Measurements from ENCODE around the gene CRYBG3. TPM values are rescaled to one million over a fixed set of nuclear protein-coding genes. Genes with fewer than 3 reads are reported as not detected.

Gene CRYBG3
- total RNA-seq, 1 experiment from 2014 or later = 5.9 TPM

- H3K4ac ChIP-seq (ENCODE audit: low read depth, low read length) = no peak overlapping the region
- H2AFZ ChIP-seq (ENCODE audit: low read length) = no peak overlapping the region
- no peaks in the 10 kb centered on the region for H3K4me1 ChIP-seq (ENCODE audit: insufficient read depth, low read length)
- no peak for TF ChIP-seq CTCF (conservative IDR thresholded peaks at IDR 0.05)
- H3K56ac ChIP-seq (ENCODE audit: insufficient read length, low read depth, low read length) = no peak overlapping the region
- no peak for DNase-seq
- no peaks in the 10 kb centered on the region for H3K27me3 Mint-ChIP-seq (ENCODE audit: low read depth)
- H3T11ph ChIP-seq (ENCODE audit: low read length) = no peak overlapping the region
- H3K36me3 Mint-ChIP-seq (ENCODE audit: insufficient read depth in 1 of 3, low read depth in 3 of 3) = peaks cover 0 to 2% (median 0%) of the 10 kb centered on the region in 3 experiments; a peak in 4 of 7 replicates
- no peaks in the 10 kb centered on the region for H3K27me3 ChIP-seq (ENCODE audit: insufficient read depth, low read length)
- no peaks in the 10 kb centered on the region for H3K9me3 Mint-ChIP-seq
- no CpG with 5 or more reads among the region's 3 CpGs for WGBS (ENCODE audit: extremely low coverage, insufficient read length, low lambda C conversion rate)
- H2AK5ac ChIP-seq (ENCODE audit: insufficient read length, low read length) = no peak overlapping the region
- H3K9ac ChIP-seq (ENCODE audit: extremely low read depth, insufficient read length, low read length) = no peak overlapping the region
- no peak overlapping the region for H2BK15ac ChIP-seq (ENCODE audit: low read depth, low read length)
- H4K8ac ChIP-seq (replicated peaks; ENCODE audit: insufficient read length, low read depth, low read length) = peak overlapping the region; percentile 44
- H2BK20ac ChIP-seq (ENCODE audit: low read depth, low read length, poor library complexity, severe bottlenecking) = no peak overlapping the region
- H3K23me2 ChIP-seq (ENCODE audit: insufficient read length, low read depth, low read length, poor library complexity, severe bottlenecking) = no peaks in the 10 kb centered on the region
- H2BK5ac ChIP-seq (ENCODE audit: insufficient read length, low read length) = no peak overlapping the region
- H3K79me2 ChIP-seq (ENCODE audit: insufficient read depth, low read length) = no peaks in the 10 kb centered on the region
- no peak overlapping the region for H4K5ac ChIP-seq (ENCODE audit: insufficient read length, low read depth, low read length)
- H2BK12ac ChIP-seq (ENCODE audit: insufficient read length, low read depth, low read length) = no peak overlapping the region
- no peak overlapping the region for H4K91ac ChIP-seq (ENCODE audit: insufficient read length, low read depth, low read length)
- no peaks in the 10 kb centered on the region for H3K4me1 Mint-ChIP-seq
- H3K14ac ChIP-seq (ENCODE audit: insufficient read depth, low read length) = no peak overlapping the region
- H2BK120ac ChIP-seq (ENCODE audit: low read depth, low read length, poor library complexity, severe bottlenecking) = no peak overlapping the region
- H3K4me2 ChIP-seq (ENCODE audit: insufficient read depth, insufficient read length, low read length) = no peak overlapping the region
- H3K4me3 Mint-ChIP-seq = no peak overlapping the region
- H3K18ac ChIP-seq (ENCODE audit: insufficient read length, low read depth, low read length) = no peak overlapping the region
- no peaks in the 10 kb centered on the region for H4K20me1 ChIP-seq (ENCODE audit: control insufficient read depth, insufficient read depth, insufficient read length)
- H3K27ac Mint-ChIP-seq = no peak overlapping the region
- H3K79me1 ChIP-seq (ENCODE audit: insufficient read depth, low read depth, low read length, poor library complexity, severe bottlenecking) = no peaks in the 10 kb centered on the region
- no peak overlapping the region for H3K23ac ChIP-seq (ENCODE audit: insufficient read length, low read depth, low read length)
- no peaks in the 10 kb centered on the region for H3K9me3 ChIP-seq (ENCODE audit: control insufficient read depth, low read depth, low read length)
- no peak overlapping the region for H3K27ac ChIP-seq (ENCODE audit: insufficient read length, low read depth, low read length)
Observed at GRCh38 chr3:97934980-97935695, 113.3 kb downstream of the CRYBG3 start.

Data from H9 (cell line).